ENCODE results near the gene FIGLA.

DNA sequence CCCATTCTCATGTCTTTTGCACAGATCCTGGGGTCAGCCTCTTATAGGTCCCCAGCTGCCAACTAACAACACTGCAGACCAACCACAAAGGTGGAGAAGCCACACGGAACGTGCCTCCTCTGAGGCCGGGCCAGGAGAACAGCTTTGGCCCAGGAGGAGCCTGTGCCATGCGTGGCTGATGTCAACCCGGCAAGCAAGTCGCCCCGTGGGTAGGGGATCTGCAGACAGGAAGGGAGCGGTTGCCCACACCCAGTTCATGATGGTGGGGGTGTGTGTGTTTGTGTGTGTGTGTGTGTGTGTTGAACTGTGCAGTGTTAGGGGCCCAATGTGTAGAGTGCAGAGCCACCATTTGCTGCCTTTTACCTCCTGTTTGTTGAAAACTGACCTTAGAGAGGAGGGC, 32.4 kb upstream of the FIGLA start:
- TF ChIP-seq, protein P1, sequence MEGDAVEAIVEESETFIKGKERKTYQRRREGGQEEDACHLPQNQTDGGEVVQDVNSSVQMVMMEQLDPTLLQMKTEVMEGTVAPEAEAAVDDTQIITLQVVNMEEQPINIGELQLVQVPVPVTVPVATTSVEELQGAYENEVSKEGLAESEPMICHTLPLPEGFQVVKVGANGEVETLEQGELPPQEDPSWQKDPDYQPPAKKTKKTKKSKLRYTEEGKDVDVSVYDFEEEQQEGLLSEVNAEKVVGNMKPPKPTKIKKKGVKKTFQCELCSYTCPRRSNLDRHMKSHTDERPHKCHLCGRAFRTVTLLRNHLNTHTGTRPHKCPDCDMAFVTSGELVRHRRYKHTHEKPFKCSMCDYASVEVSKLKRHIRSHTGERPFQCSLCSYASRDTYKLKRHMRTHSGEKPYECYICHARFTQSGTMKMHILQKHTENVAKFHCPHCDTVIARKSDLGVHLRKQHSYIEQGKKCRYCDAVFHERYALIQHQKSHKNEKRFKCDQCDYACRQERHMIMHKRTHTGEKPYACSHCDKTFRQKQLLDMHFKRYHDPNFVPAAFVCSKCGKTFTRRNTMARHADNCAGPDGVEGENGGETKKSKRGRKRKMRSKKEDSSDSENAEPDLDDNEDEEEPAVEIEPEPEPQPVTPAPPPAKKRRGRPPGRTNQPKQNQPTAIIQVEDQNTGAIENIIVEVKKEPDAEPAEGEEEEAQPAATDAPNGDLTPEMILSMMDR (IDR thresholded peaks at IDR 0.05): no peak
- no peak for TF ChIP-seq POLR2A (IDR thresholded peaks at IDR 0.05)
